T-helper 22 cell (primary cell): Measurements from ENCODE around the gene COX19.
"Not testable (repeated sequence)": the region's sequence is repeated elsewhere in the genome, so short reads cannot be mapped to it uniquely, and the experiment has no call there.

Experiments used
- DNase-seq: peaks from one replicate; pipeline ENCODE4 v3.0.0-alpha.2; 2020; ENCODE audit warnings: low read depth

The COX19 gene

DNA sequence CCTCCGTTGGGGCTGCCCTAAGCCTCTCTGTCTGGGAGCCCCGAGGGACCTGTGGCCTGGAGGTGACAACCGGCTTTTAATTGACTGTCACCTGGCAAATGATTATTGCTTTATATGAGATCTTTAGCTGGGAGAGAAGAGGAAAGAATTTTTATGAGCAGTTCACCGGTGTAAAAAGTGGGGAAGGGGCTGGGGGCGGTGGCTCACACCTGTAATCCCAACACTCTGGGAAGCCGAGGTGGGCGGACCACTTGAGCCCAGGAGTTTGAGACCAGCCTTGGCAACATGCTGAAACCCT, 2.6 kb upstream of the COX19 start:
- DNase-seq: no peak

DNA sequence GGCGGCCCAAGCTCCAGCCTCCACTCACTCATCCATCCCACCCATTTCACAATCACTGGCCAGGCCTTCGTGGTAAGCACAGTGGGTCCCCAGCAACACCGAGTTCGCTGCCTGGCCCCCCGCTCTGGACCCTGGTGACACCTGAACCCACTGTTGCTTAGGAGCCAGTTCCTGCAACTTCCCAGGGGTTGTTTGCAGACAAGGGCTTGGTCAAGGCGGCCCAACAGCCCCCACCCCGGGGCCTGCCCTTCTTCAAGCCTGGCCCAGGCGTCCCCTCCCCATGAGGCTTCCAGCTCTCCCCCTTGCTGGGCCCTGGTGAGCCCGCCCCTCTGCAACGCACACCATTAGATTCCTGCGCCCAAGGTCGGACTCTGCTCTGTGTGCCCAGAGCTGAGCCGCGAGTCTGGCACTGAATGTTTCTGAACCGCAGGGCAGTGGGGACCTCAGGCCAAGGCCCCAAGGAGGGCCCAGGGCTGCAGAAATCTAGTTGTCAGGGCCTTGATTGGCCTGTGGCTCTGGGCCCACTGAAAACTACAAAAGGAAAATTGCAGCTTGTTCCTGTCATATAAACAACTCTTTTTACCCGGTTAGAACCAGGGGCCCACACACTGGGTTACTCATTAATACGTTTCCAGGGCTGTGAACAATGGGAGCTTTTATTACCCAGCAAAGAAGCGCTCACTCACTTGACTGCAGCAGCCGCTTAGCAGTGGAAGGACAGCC, 2.1 kb upstream of the COX19 start:
- DNase-seq: no peak

DNA sequence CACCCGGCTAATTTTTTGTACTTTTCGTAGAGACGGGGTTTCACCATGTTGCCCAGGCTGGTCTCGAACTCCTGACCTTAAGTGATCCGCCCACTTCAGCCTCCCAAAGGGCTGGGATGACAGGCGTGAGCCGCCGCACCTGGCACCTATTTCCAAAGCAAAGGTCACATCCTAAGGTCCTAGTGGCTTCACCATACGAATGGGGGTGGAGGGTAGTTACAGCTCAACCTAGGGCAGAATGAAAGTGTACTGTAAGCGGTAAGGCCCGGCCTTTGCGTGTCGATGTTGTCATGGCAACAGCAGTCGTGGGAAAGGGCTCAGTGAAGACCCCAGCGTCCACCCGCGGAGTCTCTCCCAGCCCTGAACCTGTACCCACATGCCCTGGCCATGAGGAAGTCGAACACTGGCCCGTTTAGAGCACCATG, 1.6 kb upstream of the COX19 start:
- no peak for DNase-seq

DNA sequence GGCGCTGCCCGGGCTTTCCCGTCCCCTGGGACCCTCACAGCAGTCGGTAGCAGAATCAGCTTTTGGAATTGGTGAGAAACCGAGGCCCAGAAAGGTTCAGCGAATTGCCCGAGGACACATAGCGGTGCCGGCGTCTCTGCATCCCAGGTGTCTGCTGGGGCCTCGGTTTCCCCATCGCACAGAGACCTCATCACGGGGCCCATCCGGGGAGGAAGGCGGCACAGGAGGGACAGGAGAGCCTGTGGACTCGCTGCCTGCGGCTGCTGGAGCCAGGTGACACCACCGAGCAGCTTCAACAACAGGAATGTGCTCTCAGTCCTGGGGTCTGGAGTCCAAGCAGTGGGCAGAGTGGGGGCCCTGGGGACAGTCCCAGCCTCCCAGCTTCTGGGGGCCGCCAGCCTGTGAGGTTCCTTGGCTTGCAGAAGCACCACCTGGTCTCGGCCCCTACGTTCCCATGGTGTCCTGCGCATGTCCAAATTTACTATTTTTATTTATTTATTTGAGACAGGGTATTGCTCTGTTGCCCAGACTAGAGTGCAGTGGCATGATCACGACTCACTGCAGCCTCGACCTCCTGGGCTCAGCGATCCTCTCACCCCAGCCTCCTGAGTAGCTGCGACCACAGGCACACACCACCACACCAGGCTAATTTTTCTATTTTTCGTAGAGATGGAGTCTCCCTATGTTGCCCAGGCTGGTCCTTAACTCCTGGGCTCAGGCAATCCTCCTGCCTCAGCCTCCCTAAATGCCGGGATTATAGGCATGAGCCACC, 539 bp upstream of the COX19 start:
- DNase-seq: no peak

DNA sequence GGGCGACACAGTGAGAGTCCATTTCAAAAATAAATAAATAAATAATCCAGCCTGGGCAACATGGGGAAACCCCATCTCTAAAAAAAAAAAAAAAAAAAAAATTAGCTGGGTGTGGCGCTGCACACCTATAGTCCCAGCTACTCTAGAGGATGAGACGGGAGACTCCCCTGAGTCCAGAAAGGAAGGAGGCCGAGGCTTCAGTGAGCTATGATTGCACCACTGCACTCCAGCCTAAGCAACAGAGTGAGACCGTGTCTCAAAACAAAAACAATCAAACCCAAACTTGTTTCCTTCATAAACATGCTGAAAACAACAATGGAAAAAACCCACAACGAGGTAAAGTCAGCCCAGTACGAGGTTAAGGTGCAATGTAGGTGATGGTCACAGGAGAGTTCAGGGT, 1.2 kb downstream of the COX19 start:
- DNase-seq: no peak

DNA sequence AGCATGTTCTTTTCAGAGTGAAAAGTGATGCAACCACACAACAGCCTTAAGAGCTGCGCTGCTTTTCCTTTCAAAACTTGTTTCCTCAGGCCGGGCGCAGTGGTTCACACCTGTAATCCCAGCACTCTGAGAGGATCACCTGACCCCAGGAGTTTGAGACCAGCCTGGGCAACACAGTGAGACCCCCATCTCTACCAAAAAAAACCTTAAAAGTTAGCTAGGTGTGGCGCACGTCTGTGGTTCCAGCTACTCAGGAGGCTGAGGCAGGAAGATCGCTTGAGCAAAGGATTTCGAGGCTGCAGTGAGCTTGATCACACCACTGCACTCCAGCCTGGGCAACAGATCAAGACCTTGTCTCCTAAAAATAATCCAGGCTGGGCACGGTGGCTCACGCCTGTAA, 2.0 kb downstream of the COX19 start:
- no peak for DNase-seq

DNA sequence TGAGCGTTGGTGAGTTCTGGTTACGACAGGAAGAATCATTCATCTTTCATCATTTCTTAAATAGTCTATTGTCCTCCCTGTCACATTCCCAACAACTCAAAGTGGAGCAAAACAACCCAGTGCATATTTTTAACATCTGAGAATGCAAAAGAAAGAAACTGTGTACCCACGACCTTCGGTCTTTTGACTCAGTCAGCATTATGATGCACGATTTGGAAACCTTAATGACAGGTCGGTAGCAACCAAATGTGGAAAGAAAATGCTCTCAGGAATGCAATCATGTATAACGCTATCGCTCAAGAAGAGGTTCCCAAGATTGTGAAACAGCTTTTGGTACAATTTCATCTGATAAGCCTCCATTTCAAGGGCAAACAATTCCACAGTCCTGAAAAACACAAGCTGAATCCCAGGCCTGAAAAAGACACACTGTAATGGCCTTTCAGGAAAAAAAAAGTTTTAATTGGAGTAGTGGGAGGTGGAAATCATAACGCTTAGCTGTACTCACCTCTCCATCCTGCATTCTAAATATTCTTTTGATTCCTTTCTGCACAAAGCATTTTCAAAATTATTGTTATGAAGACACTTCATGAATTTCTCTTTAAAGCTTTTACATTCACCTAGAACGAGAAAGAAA, 2.6 kb downstream of the COX19 start:
- no peak for DNase-seq

DNA sequence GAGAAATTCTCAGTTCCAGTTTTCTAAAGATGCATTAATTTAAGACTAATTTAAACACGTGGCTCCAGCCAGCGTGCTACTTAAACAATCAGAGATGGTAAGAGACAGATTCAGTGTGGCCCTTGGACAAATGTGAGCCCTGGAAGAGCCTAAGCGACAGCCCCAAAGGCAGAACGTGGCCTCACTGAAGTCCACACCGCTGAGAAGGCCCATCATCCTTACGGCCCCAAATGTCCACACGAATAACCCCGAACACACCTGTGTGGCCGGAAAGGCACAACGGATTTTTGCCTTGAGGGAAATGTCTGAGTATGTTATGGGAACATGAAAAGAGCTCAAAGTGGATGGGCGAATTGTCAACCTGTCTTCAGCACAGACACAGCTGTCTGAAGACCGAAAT, 3.2 kb downstream of the COX19 start:
- DNase-seq: no peak

DNA sequence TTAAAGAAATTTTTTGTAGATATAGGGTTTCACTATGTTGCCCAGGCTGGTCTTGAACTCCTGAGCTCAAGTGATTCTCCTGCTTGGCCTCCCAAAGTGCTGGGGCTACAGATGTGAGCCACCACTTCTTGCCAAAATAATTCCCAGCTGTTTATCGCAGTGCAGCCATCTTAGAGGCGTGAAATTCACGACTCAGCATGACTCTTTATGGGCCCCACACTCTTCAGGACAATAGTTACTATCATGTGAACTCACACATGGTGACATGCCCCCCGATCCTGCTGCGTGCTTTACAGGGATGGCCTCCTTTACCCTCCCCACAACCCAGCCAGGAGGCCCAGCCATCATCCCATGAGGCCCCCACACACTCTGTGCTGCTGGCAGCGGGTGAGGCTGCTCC, 4.6 kb downstream of the COX19 start:
- DNase-seq: no peak

DNA sequence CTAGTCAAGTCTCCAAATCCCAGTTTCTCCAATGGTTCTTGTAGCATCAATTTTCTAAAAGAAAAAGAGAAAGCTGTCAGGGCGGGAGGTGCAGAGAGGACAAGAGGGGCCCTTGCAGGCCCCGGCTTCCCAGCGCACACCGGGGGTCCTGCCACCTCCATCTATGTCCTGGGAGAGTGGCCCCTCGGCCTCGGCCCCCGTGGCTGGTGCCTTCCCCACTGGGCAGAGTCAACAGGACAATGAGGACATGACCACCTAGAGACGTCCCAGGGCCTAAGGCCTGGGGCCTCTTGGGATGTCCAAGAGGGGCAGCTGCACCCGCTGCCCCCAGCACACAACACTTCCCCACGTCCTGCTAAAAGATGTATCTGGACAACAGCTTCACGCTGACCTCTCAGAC, 5.9 kb downstream of the COX19 start:
- no peak for DNase-seq

DNA sequence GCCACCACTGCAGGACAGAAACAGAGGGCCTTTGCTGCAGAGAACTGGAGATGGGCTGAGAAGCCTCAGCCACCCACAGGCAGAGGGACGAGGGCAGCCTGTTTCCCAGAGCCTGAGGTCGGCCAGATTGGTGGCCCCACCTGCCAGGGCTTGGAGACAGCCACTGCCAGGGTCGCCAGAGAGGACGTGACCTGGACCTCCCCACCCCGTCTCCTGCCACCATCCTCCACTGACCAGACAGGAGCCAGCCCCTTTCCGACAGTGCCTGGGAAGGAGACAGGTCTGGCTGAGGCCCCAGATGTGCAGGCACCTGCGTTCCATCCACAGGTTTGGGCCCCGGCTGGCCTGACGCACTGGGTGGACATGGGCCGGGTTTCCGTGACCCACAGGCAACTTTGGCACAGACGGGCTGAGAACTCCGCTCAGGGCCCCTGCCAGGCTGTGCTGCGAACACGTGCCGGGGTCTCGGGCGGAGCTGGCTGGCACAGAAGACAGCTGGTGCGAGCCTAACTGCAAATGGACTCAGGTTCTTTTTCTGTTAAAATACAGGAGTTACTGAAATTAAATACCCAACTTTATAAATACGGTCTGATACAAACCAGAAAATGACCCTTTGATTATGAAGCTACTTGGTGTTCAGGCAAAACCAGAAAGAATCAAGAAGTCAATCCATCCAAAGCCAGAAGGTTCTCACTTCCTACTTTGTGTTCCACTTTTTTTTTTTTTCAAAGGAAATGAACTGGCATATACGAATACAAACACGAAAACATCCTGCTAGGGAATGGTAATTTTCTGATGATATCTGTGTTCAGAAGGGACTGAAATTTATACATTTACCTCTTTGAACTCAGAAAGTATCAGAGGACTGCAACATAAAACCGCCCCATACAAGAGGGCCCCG, 6.9 kb downstream of the COX19 start:
- DNase-seq: no peak

DNA sequence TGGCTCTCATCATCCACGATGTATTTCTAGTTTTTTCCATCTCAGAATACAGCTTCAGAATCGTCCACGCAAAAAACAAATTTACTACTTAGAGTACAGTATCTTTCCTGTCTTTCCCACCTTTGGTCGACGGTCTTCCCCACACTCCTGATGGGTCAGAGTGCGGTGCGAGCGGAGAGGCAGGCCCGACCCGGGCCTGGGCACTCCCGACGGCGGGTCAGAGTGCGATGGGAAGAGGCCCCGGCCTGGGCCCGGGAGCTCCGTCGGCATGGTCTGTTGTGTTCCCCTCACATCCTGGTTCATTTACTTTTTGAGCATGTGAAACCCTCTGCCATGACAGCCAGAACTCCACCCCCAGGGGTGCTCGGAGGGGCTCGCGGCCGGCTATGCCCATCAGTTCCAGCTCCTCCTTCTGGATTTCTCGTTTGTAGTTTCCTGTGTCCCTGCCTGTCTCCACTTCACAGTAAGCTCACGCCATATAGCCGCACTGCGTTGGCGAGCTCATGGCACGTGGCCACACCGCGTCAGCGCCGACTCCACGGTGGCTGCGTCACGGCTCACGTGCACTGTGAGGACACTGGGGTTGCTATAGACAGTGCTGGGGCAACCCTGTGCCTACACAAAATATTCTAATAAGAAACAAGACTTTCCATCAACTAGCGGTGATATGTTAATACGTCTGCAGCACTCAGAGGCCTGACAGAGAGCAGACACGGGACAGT, 7.8 kb downstream of the COX19 start:
- no peak for DNase-seq

DNA sequence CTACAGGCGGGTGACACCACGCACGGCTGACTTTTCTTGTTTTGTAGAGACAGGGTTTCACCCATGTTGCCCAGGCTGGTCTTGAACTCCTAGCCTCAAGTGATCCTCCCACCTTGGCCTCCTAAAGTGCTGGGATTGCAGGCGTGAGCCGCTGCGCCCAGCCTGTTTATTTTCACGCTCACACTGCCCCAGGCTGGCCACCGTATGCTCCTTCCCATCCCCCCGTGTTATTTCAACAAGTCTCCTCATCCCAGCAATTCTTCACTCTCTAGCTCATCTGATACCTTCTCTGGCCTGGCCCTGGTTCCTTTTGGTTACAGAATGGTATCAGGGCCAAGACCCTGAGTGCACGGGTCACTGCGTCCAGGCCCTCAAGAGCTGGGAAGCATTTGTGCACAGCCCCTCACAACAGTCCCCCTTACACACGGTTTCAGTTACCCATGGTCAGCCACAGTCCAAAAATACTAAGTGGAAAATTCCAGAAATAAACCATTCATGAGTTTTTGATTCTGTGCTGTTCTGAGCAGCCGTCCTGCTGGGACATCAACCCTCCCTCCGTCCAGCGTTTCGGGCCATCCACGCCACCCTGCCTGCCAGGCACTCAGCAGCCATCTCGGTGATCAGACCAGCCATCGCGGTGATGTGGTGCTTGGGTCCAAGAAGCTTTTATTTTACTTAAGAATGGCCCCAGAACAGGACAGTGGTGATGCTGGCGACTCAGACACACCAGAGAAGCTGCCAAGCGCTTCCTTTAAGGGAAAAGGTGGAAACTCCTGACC, 8.9 kb downstream of the COX19 start:
- no peak for DNase-seq

DNA sequence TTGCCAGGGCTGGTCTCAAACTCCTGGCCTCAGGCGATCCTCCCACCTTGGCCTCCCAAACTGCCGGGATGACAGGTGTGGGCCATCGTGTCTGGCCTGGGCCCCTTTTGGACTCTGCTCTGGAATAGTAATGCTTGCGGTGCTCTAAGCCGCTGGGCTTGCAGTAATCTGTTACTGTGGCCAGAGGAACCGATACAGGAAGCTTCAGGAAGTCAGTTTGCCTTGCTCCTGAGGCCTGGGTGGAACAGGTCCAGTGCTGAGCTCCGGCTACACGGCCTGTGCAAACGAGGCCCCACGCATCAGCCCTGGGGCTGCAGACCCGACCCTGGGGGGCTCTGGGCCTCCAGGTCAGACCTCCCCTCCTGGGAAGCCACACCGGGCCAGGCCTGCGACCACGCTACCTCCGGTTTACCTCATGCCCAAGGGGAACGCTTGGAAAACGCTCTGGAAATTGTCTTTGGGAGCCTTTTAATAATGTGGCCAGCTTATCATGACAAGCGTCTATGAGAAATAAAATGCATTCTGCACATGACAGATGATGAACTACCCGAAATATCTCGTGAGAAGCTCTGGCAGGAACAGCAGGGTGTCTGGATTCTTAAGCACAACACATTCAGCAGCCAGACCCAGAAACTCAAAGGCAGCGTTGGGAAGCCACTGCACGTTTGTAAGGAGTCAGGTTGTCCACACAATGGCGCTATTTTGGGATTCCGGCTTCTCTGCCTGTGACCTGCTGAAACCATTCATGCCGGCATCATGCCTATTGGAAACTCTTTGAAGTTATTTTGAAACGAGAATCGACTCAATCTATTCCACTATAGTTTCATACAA, 10.7 kb downstream of the COX19 start:
- no peak for DNase-seq

DNA sequence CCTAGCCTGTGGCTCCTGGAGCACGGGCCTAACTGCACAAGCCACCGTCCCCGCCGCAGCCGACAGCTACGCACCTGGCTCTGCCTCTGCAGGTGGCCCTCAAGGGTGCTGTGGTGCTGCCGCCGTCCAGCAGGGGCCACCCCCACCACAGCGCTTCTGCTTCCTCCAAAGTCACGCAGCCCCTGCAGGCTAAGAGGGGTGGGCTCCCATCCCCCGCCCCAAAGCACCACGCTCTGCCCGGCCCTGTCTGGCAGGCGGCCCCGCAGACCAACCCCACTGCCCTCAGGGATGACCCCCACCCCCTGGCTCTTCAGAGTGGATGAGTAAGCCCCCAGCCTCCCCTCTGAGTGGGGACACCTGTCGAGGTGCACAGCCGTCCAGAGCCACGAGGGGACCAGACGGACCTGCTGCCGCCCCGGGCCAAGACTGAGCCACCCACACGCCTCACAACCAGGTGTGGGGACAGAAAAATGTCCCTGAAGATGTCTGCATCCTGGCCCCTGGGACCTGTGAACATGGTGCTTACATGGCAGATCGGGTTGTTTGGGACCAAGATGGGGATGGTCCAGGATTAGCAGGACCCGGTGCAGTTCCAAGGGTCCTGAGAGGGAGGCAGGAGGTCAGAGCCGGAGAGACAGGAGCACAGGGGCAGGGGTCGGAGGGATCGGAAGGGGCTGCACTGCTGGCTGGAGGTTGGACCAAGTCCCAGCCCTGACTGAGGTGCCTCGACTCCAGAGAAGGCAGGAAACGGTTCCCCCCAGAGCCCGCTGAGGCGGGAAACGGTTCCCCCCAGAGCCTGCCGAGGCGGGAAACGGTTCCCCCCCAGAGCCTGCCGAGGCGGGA, 11.9 kb downstream of the COX19 start:
- no peak for DNase-seq

DNA sequence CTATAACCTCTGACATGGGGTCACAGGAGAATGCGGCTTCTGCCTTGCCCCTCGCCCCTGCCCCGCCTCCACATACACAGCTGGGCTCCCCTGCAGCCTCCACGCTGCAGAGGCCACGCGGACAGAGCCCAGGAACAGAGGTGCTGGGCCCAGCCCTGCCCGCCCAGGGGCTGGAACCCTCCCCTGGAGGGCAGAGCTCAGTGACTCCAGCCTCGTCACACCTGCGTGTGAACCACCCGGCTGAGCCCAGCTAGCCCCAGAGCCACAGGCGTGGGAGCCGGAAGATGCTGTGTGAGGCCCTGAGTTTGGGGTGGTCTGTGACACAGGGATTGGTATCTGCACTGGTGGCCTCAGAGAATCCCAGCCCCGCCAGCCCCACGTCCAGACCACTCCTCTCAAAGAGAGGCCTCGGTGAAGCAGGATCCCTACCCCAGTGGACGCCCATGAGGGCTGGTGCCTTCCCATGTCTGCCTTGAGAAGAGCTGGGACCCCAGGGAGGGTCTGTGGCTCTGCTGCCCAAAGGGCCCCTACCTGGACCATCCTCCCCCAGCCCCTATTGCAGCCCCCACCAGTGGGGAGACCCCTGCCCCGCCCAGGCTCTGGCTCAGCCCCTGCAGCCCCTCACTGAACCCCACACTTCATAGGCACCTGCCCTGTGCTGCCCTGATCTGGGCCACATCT, 12.8 kb downstream of the COX19 start:
- DNase-seq: no peak

DNA sequence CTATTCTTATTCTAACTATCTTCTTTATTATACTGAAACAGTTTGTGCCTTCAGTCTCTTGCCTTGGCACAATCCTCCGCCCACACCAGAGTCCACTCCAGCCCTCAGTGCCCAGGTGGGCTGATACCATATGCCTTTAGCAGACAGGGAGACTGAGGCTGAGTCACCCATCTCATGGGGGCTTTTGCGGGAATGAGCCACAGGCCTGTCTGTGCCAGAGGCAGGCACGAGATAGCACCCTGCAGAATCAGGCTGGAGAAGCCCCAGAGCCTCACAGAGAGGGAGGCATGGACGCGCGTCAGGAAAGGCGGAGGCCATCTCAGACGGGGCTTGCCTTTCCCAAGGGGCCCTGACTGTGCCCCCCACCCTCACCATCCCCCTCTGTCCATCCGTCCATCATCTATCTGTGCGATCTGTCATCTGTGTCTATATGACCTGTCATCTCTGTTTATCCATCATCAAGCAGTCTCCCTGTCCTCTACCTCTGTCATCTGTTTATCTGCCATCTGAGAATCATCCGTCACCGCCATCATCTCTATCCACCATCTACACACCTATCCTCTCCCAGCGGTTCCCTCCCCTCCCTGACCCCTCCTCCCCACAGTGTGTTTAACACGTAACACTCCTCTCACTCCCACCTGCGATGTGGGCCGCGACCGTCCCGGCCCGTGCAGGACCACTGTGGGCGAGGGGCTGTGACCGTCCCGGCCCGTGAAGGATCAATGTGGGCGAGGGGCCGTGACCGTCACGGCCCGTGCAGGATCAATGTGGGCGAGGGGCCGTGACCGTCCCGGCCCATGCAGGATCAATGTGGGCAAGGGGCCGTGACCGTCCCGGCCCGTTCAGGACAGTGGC, 13.6 kb downstream of the COX19 start:
- no peak for DNase-seq

DNA sequence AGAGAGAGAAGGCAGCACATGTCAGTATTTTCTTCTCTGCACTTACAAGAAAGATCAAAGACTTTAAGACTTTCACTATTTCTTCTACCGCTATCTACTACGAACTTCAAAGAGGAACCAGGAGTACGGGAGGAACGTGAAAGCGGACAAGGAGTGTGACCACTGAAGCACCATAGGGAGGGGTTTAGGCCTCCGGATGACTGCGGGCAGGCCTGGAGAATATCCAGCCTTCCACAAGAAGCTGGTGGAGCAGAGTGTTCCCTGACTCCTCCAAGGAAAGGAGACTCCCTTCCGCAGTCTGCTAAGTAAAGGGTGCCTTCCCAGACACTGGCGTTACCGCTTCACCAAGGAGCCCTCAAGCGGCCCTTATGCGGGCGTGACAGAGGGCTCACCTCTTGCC, 14.4 kb downstream of the COX19 start:
- DNase-seq: not testable (repeated sequence)
